ENCODE results near the gene PLCH2.
"Not testable (repeated sequence)": the region's sequence is repeated elsewhere in the genome, so short reads cannot be mapped to it uniquely, and the experiment has no call there.

PLCH2 gene

GRCh38 chr1:2443277-2444137, 32.6 kb upstream of the PLCH2 start:
- DNase-seq, result peak; percentile 42

- no peak for DNase-seq
Measured at GRCh38 chr1:2444138-2444591, 31.9 kb upstream of the PLCH2 start.

- no peak for DNase-seq
Measured at GRCh38 chr1:2445162-2445822, 30.8 kb upstream of the PLCH2 start.

- DNase-seq, result no peak
Measured at GRCh38 chr1:2445823-2446215, 30.3 kb upstream of the PLCH2 start.

GRCh38 chr1:2446394-2446793, 29.7 kb upstream of the PLCH2 start:
- no peak for DNase-seq

- DNase-seq, result no peak
Measured at GRCh38 chr1:2446861-2447260, 29.2 kb upstream of the PLCH2 start.

- no peak for DNase-seq
Measured at GRCh38 chr1:2447276-2448097, 28.6 kb upstream of the PLCH2 start.

GRCh38 chr1:2448098-2448445, 28.0 kb upstream of the PLCH2 start:
- no peak for DNase-seq

GRCh38 chr1:2449636-2450454, 26.2 kb upstream of the PLCH2 start:
- no peak for DNase-seq

GRCh38 chr1:2451741-2452140, 24.3 kb upstream of the PLCH2 start:
- DNase-seq, result no peak

- DNase-seq, result no peak
Measured at GRCh38 chr1:2452201-2452931, 23.7 kb upstream of the PLCH2 start.

GRCh38 chr1:2452932-2453315, 23.2 kb upstream of the PLCH2 start:
- DNase-seq, result no peak

GRCh38 chr1:2454227-2454626, 21.9 kb upstream of the PLCH2 start:
- no peak for DNase-seq

- DNase-seq, result no peak
Measured at GRCh38 chr1:2455757-2456156, 20.3 kb upstream of the PLCH2 start.

GRCh38 chr1:2457444-2457843, 18.6 kb upstream of the PLCH2 start:
- DNase-seq, result no peak

- DNase-seq, result no peak
Measured at GRCh38 chr1:2458687-2459086, 17.4 kb upstream of the PLCH2 start.

- DNase-seq, result not testable (repeated sequence)
Measured at GRCh38 chr1:2459102-2459753, 16.9 kb upstream of the PLCH2 start.

- DNase-seq, result no peak
Measured at GRCh38 chr1:2459757-2460156, 16.3 kb upstream of the PLCH2 start.

GRCh38 chr1:2460203-2460602, 15.9 kb upstream of the PLCH2 start:
- DNase-seq, result no peak

GRCh38 chr1:2460996-2461751, 14.9 kb upstream of the PLCH2 start:
- DNase-seq, result no peak

- no peak for DNase-seq
Measured at GRCh38 chr1:2462819-2463218, 13.3 kb upstream of the PLCH2 start.

Data from activated T-cell treated with anti-CD3 and anti-CD28 coated beads, Interleukin-2, amount 50 U/mL, for 1 hour (primary cell).